ENCODE results near the gene C22orf23. TPM values are rescaled to one million over a fixed set of nuclear protein-coding genes. Genes with fewer than 3 reads are reported as not detected.
A peak's percentile ranks its signal among the peaks of the same experiment; 100 is the strongest.

The C22orf23 gene
- total and polyA plus RNA-seq, 10 of the 15 experiments (the other 5 are each of a cell fraction or from before 2014, with no cell fraction given): 0.04 to 0.38 (median 0.11) TPM; not detected in 5

- WGBS (ENCODE audit: insufficient coverage, insufficient replicate concordance, low lambda C conversion rate, missing lambda C conversion rate): 57% methylated on average over 19 of the region's 19 CpGs
- in situ Hi-C loops (cut with MboI): no loop called here
- BruUV-seq (replicated peaks): TSS peak; percentile 53
These were observed 46.1 kb downstream of the C22orf23 start for GRCh38 chr22:37907036-37907954.

GRCh38 chr22:37906364-37907008 lies 46.9 kb downstream of the C22orf23 start:
- H3K4me1 ChIP-seq (ENCODE audit: control insufficient read depth, insufficient read depth, low read length): no peaks in the 10 kb centered on the region
- H3K27me3 ChIP-seq (replicated peaks in 1 of 2; ENCODE audit: control insufficient read depth in 2 of 2, insufficient read depth in 2 of 2, low read length in 1 of 2): no peaks in the 10 kb centered on the region
- no peaks in the 10 kb centered on the region for H3K9me3 ChIP-seq (replicated peaks; ENCODE audit: control insufficient read depth, insufficient read depth, low read length)
- SMC1A ChIA-PET (ENCODE audit: uncharacterized antibody, unreplicated experiment): interaction anchor here (0.8 to 1.9 kb wide), 3 partner anchors 9 to 59 kb away, joined by 3 to 11 read pairs (median 3); no protein-coding TSS in a partner anchor
- BruUV-seq (replicated peaks): no TSS peak
- H2AFZ ChIP-seq (ENCODE audit: control insufficient read depth, low read depth, low read length): peak overlapping the region; percentile 74
- peaks cover 2% of the 10 kb centered on the region; the same call in 1 of the 2 replicates for H3K79me2 ChIP-seq (ENCODE audit: control insufficient read depth, insufficient read depth, low read length)
- 3% methylated on average over 43 of the region's 75 CpGs for WGBS (ENCODE audit: insufficient coverage, insufficient replicate concordance, low lambda C conversion rate, missing lambda C conversion rate)
- H4K20me1 ChIP-seq (ENCODE audit: control insufficient read depth, insufficient read depth): no peaks in the 10 kb centered on the region
- H3K9ac ChIP-seq (ENCODE audit: control insufficient read depth, insufficient read depth, low read length): peak overlapping the region; percentile 63
- no peaks in the 10 kb centered on the region for H3K36me3 ChIP-seq (ENCODE audit: control insufficient read depth in 2 of 2, insufficient read depth in 2 of 2, low read length in 1 of 2)
- H3K4me3 ChIP-seq: peak overlapping the region; percentile 85
- in situ Hi-C loops (cut with MboI) (no loop called here), intact Hi-C loops (cut with micrococcal nuclease; ENCODE audit: unreplicated experiment) (loop anchor here (2.0 to 5.0 kb wide), 2 partner anchors 28 to 61 kb away; no protein-coding TSS in a partner anchor)
- DNase-seq (ENCODE audit: low read depth, low spot score) (no peak), ATAC-seq (peak; percentile 53), FAIRE-seq (peak; percentile 62)
- CTCF ChIA-PET: interaction anchor here (0.8 to 2.3 kb wide), 8 partner anchors 8 to 272 kb away, joined by 3 to 19 read pairs (median 6); partner anchors contain the start of genes C22orf23 and POLR2F
- RAD21 ChIA-PET (ENCODE audit: unreplicated experiment): interaction anchor here (0.8 to 1.6 kb wide), 3 partner anchors 10 to 263 kb away, joined by 3 to 9 read pairs (median 5); no protein-coding TSS in a partner anchor
- H3K4me2 ChIP-seq (ENCODE audit: control insufficient read depth, insufficient read depth): peak overlapping the region; percentile 94
- H3K27ac ChIP-seq (ENCODE audit: control insufficient read depth, insufficient read depth): peak overlapping the region; percentile 59; the same call in 1 of the 2 replicates
- POLR2A ChIA-PET: interaction anchor here (0.6 to 2.8 kb wide), 6 partner anchors 10 to 1569 kb away, joined by 3 to 16 read pairs (median 4); partner anchors contain the start of genes EIF3L, LGALS1 and TST
- TF ChIP-seq LARP7 (IDR thresholded peaks at IDR 0.05): peak; percentile 49; the same call in 1 of the 2 replicates
- 0 out of 2 replicates have a peak, but pooled peaks have one; percentile 54 for TF ChIP-seq SMARCA5 (IDR thresholded peaks at IDR 0.05)
- peak; percentile 52 for TF ChIP-seq MEF2B (IDR thresholded peaks at IDR 0.05; ENCODE audit: partially characterized antibody, poor library complexity, severe bottlenecking)
- peak; percentile 66 for TF ChIP-seq POLR2A (IDR thresholded peaks at IDR 0.05; ENCODE audit: low read depth, low read length)
- TF ChIP-seq GATAD2B (conservative IDR thresholded peaks at IDR 0.05; ENCODE audit: low read depth): peak; percentile 72; the same call in 1 of the 2 replicates
- peak; percentile 73 for TF ChIP-seq IKZF1 (conservative IDR thresholded peaks at IDR 0.05)
- no peak for TF ChIP-seq KAT2A (conservative IDR thresholded peaks at IDR 0.05; ENCODE audit: control insufficient read depth, low read depth, low read length)
- TF ChIP-seq YY1 (IDR thresholded peaks at IDR 0.05; ENCODE audit: low read depth, low read length): peak; percentile 4; the same call in 1 of the 2 replicates
- TF ChIP-seq DPF2 (IDR thresholded peaks at IDR 0.05): peak; percentile 76
- no peak for TF ChIP-seq HDGF (IDR thresholded peaks at IDR 0.05)
- TF ChIP-seq ATF2 (IDR thresholded peaks at IDR 0.05; ENCODE audit: low read length): no peak
- TF ChIP-seq SIN3A (IDR thresholded peaks at IDR 0.05; ENCODE audit: low read depth, low read length): 0 out of 2 replicates have a peak, but pooled peaks have one; percentile 17

More at GRCh38 chr22:37907036-37907954, 46.1 kb downstream of the C22orf23 start:
- H3K9me3 ChIP-seq (replicated peaks; ENCODE audit: control insufficient read depth, insufficient read depth, low read length): no peaks in the 10 kb centered on the region
- peaks cover 2% of the 10 kb centered on the region; the same call in 1 of the 2 replicates for H3K79me2 ChIP-seq (ENCODE audit: control insufficient read depth, insufficient read depth, low read length)
- H4K20me1 ChIP-seq (ENCODE audit: control insufficient read depth, insufficient read depth): no peaks in the 10 kb centered on the region
- ChIA-PET POLR2A (interaction anchor here (2.8 kb wide), 1 partner anchor 10 kb away, joined by 16 read pairs; no protein-coding TSS in a partner anchor), RAD21 (ENCODE audit: unreplicated experiment) (interaction anchor here (1.3 kb wide), 1 partner anchor 58 kb away, joined by 5 read pairs; no protein-coding TSS in a partner anchor), CTCF (interaction anchor here (0.8 to 2.3 kb wide), 4 partner anchors 11 to 273 kb away, joined by 3 to 13 read pairs (median 4); no protein-coding TSS in a partner anchor), SMC1A (ENCODE audit: uncharacterized antibody, unreplicated experiment) (no interaction called here)
- H3K4me2 ChIP-seq (ENCODE audit: control insufficient read depth, insufficient read depth): peak overlapping the region; percentile 94
- FAIRE-seq: no peak
- H3K9ac ChIP-seq (ENCODE audit: control insufficient read depth, insufficient read depth, low read length): peak overlapping the region; percentile 63
- peak overlapping the region; percentile 59; the same call in 1 of the 2 replicates for H3K27ac ChIP-seq (ENCODE audit: control insufficient read depth, insufficient read depth)
- H3K27me3 ChIP-seq (replicated peaks in 1 of 2; ENCODE audit: control insufficient read depth in 2 of 2, insufficient read depth in 2 of 2, low read length in 1 of 2): no peaks in the 10 kb centered on the region
- no peaks in the 10 kb centered on the region for H3K36me3 ChIP-seq (ENCODE audit: control insufficient read depth in 2 of 2, insufficient read depth in 2 of 2, low read length in 1 of 2)
- ATAC-seq: no peak; the same call in 2 of the 3 replicates
- no peak for DNase-seq (ENCODE audit: low read depth, low spot score)
- intact Hi-C loops (cut with micrococcal nuclease; ENCODE audit: unreplicated experiment): loop anchor here (2.0 to 5.0 kb wide), 2 partner anchors 28 to 60 kb away; no protein-coding TSS in a partner anchor
- H3K4me1 ChIP-seq (ENCODE audit: control insufficient read depth, insufficient read depth, low read length): no peaks in the 10 kb centered on the region
- H3K4me3 ChIP-seq: peak overlapping the region; percentile 85
- peak overlapping the region; percentile 70 for H2AFZ ChIP-seq (ENCODE audit: control insufficient read depth, low read depth, low read length)
- TF ChIP-seq RAD51 (IDR thresholded peaks at IDR 0.05) (no peak), POLR2A (IDR thresholded peaks at IDR 0.05; ENCODE audit: low read depth, low read length) (peak; percentile 30; the same call in 1 of the 2 replicates)

Data from GM12878 (cell line).